ENCODE data around the gene CNTN3. TPM values are rescaled to one million over a fixed set of nuclear protein-coding genes. Genes with fewer than 3 reads are reported as not detected.

CNTN3 gene
- total RNA-seq, 5 donors from 2014 or later (not counting 1 experiment from before 2014, with no cell fraction given) = not detected

- no peak overlapping the region for H3K27ac ChIP-seq (ENCODE audit: low read length)
- ChIA-PET POLR2A (no interaction called here), CTCF (no interaction called here)
- H3K4me3 Mint-ChIP-seq = no peak overlapping the region
- H3K36me3 Mint-ChIP-seq = no peaks in the 10 kb centered on the region
- H3K4me3 ChIP-seq (ENCODE audit: control insufficient read depth in 1 of 2, extremely low read depth in 1 of 2, low read length in 1 of 2) = no peak overlapping the region
- no peaks in the 10 kb centered on the region for H3K4me1 ChIP-seq (ENCODE audit: control insufficient read depth in 1 of 2, extremely low read depth in 1 of 2, insufficient read depth in 2 of 2, low read length in 2 of 2)
- H3K9me3 Mint-ChIP-seq = peaks cover 12 to 21% (median 16%) of the 10 kb centered on the region in 3 donors
- no peaks in the 10 kb centered on the region for H3K4me1 Mint-ChIP-seq
- no peaks in the 10 kb centered on the region for H3K9me3 ChIP-seq
- no peaks in the 10 kb centered on the region for H3K27me3 Mint-ChIP-seq
- no peaks in the 10 kb centered on the region for H3K36me3 ChIP-seq (ENCODE audit: control insufficient read depth in 2 of 2, extremely low read depth in 1 of 2, insufficient read depth in 1 of 2, low read length in 1 of 2)
- no peak overlapping the region for H3K27ac Mint-ChIP-seq
- DNase-seq (no peak), ATAC-seq (replicated peaks in 1 of 4) (no peak)
- WGBS (ENCODE audit: insufficient coverage) = no CpG with 5 or more reads among the region's 1 CpG
- H3K27me3 ChIP-seq (replicated peaks in 1 of 2; ENCODE audit: control insufficient read depth in 2 of 2, extremely low read depth in 1 of 2, insufficient read depth in 2 of 2, low read length in 1 of 2) = no peaks in the 10 kb centered on the region
These were observed 31.6 kb upstream of the CNTN3 start for GRCh38 chr3:74646094-74646493.

- Histone ChIP-seq H3K36me3 (ENCODE audit: control insufficient read depth in 2 of 2, extremely low read depth in 1 of 2, insufficient read depth in 1 of 2, low read length in 1 of 2) (no peaks in the 10 kb centered on the region), H3K9me3 (no peaks in the 10 kb centered on the region), H3K4me1 (ENCODE audit: control insufficient read depth in 1 of 2, extremely low read depth in 1 of 2, insufficient read depth in 2 of 2, low read length in 2 of 2) (no peaks in the 10 kb centered on the region), H3K27me3 (replicated peaks in 1 of 2; ENCODE audit: control insufficient read depth in 2 of 2, extremely low read depth in 1 of 2, insufficient read depth in 2 of 2, low read length in 1 of 2) (no peaks in the 10 kb centered on the region), H3K27ac (ENCODE audit: low read length) (no peak overlapping the region), H3K4me3 (ENCODE audit: control insufficient read depth in 1 of 2, extremely low read depth in 1 of 2, low read length in 1 of 2) (no peak overlapping the region)
- ATAC-seq (replicated peaks in 1 of 4) (no peak), DNase-seq (no peak)
- H3K4me1 Mint-ChIP-seq = no peaks in the 10 kb centered on the region
- H3K4me3 Mint-ChIP-seq = no peak overlapping the region
- POLR2A ChIA-PET = no interaction called here
- H3K9me3 Mint-ChIP-seq = peaks cover 7 to 24% (median 16%) of the 10 kb centered on the region in 3 donors
- H3K36me3 Mint-ChIP-seq = no peaks in the 10 kb centered on the region
- CTCF ChIA-PET = no interaction called here
- H3K27me3 Mint-ChIP-seq = no peaks in the 10 kb centered on the region
- no peak overlapping the region for H3K27ac Mint-ChIP-seq
- WGBS (ENCODE audit: insufficient coverage) = 53% methylated on average over 3 of the region's 5 CpGs
These were observed 29.2 kb upstream of the CNTN3 start for GRCh38 chr3:74643636-74644035.

GRCh38 chr3:74642876-74643275 lies 28.4 kb upstream of the CNTN3 start:
- H3K9me3 ChIP-seq = no peaks in the 10 kb centered on the region
- H3K27me3 ChIP-seq (replicated peaks in 1 of 2; ENCODE audit: control insufficient read depth in 2 of 2, extremely low read depth in 1 of 2, insufficient read depth in 2 of 2, low read length in 1 of 2) = no peaks in the 10 kb centered on the region
- no peaks in the 10 kb centered on the region for H3K27me3 Mint-ChIP-seq
- POLR2A ChIA-PET = no interaction called here
- H3K36me3 ChIP-seq (ENCODE audit: control insufficient read depth in 2 of 2, extremely low read depth in 1 of 2, insufficient read depth in 1 of 2, low read length in 1 of 2) = no peaks in the 10 kb centered on the region
- CTCF ChIA-PET = no interaction called here
- H3K4me1 Mint-ChIP-seq = no peaks in the 10 kb centered on the region
- H3K4me3 ChIP-seq (ENCODE audit: control insufficient read depth in 1 of 2, extremely low read depth in 1 of 2, low read length in 1 of 2) = no peak overlapping the region
- no peak for DNase-seq
- peaks cover 7 to 16% (median 9%) of the 10 kb centered on the region in 3 donors for H3K9me3 Mint-ChIP-seq
- ATAC-seq (replicated peaks in 1 of 4) = no peak
- H3K27ac ChIP-seq (ENCODE audit: low read length) = no peak overlapping the region
- WGBS (ENCODE audit: insufficient coverage) = no CpG with 5 or more reads among the region's 1 CpG
- no peaks in the 10 kb centered on the region for H3K4me1 ChIP-seq (ENCODE audit: control insufficient read depth in 1 of 2, extremely low read depth in 1 of 2, insufficient read depth in 2 of 2, low read length in 2 of 2)
- no peaks in the 10 kb centered on the region for H3K36me3 Mint-ChIP-seq
- H3K4me3 Mint-ChIP-seq = no peak overlapping the region
- no peak overlapping the region for H3K27ac Mint-ChIP-seq

DNA sequence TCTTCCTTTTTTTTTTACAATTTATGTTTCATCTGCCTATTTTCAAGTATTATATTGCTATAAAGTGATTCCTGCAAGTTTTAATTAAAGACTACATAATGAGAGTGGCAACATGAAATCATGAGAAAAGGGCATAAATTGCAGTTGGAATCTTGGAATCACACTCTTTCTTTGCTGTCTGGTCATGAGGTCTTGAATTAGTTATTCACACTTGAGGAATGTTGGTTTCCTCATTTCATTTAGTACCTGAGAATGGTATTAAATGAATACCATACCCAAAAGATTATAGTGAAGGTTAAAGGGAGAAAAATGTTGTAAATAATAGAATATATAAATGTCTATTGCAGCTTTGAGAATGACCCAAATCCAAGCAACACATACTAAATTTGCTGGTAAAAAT lies 25.8 kb upstream of the CNTN3 start:
- Histone ChIP-seq H3K4me1 (ENCODE audit: control insufficient read depth in 1 of 2, extremely low read depth in 1 of 2, insufficient read depth in 2 of 2, low read length in 2 of 2) (no peaks in the 10 kb centered on the region), H3K9me3 (no peaks in the 10 kb centered on the region), H3K4me3 (ENCODE audit: control insufficient read depth in 1 of 2, extremely low read depth in 1 of 2, low read length in 1 of 2) (no peak overlapping the region), H3K27ac (ENCODE audit: low read length) (no peak overlapping the region), H3K27me3 (replicated peaks in 1 of 2; ENCODE audit: control insufficient read depth in 2 of 2, extremely low read depth in 1 of 2, insufficient read depth in 2 of 2, low read length in 1 of 2) (no peaks in the 10 kb centered on the region), H3K36me3 (ENCODE audit: control insufficient read depth in 2 of 2, extremely low read depth in 1 of 2, insufficient read depth in 1 of 2, low read length in 1 of 2) (no peaks in the 10 kb centered on the region)
- POLR2A ChIA-PET = no interaction called here
- H3K27ac Mint-ChIP-seq = no peak overlapping the region
- no peaks in the 10 kb centered on the region for H3K4me1 Mint-ChIP-seq
- H3K4me3 Mint-ChIP-seq = no peak overlapping the region
- CTCF ChIA-PET = no interaction called here
- no peaks in the 10 kb centered on the region for H3K36me3 Mint-ChIP-seq
- no peaks in the 10 kb centered on the region for H3K27me3 Mint-ChIP-seq
- DNase-seq (no peak), ATAC-seq (replicated peaks in 1 of 4) (no peak)
- peaks cover 7 to 20% (median 9%) of the 10 kb centered on the region in 3 donors for H3K9me3 Mint-ChIP-seq

GRCh38 chr3:74639681-74640080 lies 25.2 kb upstream of the CNTN3 start:
- H3K27ac ChIP-seq (ENCODE audit: low read length) = no peak overlapping the region
- H3K27ac Mint-ChIP-seq = no peak overlapping the region
- CTCF ChIA-PET = no interaction called here

DNA sequence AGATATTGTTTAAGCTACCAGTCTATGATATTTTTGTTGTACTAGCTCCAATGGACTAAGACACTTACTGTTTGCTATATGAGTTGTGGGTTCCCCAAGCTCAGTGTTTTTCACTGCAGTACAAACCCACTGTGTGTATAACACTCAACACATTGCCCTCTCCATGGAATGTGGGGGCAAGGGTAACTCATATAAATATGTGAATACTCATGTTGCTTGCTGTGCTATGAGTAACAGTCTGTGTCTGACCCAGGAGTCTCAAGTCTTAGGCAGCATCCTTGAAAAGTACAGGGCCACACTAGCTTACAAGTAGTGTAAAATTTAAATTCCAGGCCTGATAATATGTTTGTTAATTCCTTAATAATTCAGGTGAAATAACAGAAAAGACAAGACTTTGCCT lies 22.5 kb upstream of the CNTN3 start:
- H3K27ac ChIP-seq (ENCODE audit: low read length) = no peak overlapping the region
- DNase-seq (no peak), ATAC-seq (replicated peaks in 1 of 4) (no peak)
- peaks cover 5 to 10% (median 8%) of the 10 kb centered on the region in 3 donors for H3K9me3 Mint-ChIP-seq
- CTCF ChIA-PET = no interaction called here
- no peaks in the 10 kb centered on the region for H3K27me3 Mint-ChIP-seq
- H3K36me3 ChIP-seq (ENCODE audit: control insufficient read depth in 2 of 2, extremely low read depth in 1 of 2, insufficient read depth in 1 of 2, low read length in 1 of 2) = no peaks in the 10 kb centered on the region
- no peak overlapping the region for H3K4me3 ChIP-seq (ENCODE audit: control insufficient read depth in 1 of 2, extremely low read depth in 1 of 2, low read length in 1 of 2)
- no peak overlapping the region for H3K4me3 Mint-ChIP-seq
- no peaks in the 10 kb centered on the region for H3K9me3 ChIP-seq
- no peak overlapping the region for H3K27ac Mint-ChIP-seq
- H3K4me1 Mint-ChIP-seq = no peaks in the 10 kb centered on the region
- H3K27me3 ChIP-seq (replicated peaks in 1 of 2; ENCODE audit: control insufficient read depth in 2 of 2, extremely low read depth in 1 of 2, insufficient read depth in 2 of 2, low read length in 1 of 2) = no peaks in the 10 kb centered on the region
- POLR2A ChIA-PET = no interaction called here
- no peaks in the 10 kb centered on the region for H3K4me1 ChIP-seq (ENCODE audit: control insufficient read depth in 1 of 2, extremely low read depth in 1 of 2, insufficient read depth in 2 of 2, low read length in 2 of 2)
- no peaks in the 10 kb centered on the region for H3K36me3 Mint-ChIP-seq

More at GRCh38 chr3:74639681-74640080, 25.2 kb upstream of the CNTN3 start:
- Histone ChIP-seq H3K4me1 (ENCODE audit: control insufficient read depth in 1 of 2, extremely low read depth in 1 of 2, insufficient read depth in 2 of 2, low read length in 2 of 2) (no peaks in the 10 kb centered on the region), H3K27me3 (replicated peaks in 1 of 2; ENCODE audit: control insufficient read depth in 2 of 2, extremely low read depth in 1 of 2, insufficient read depth in 2 of 2, low read length in 1 of 2) (no peaks in the 10 kb centered on the region), H3K4me3 (ENCODE audit: control insufficient read depth in 1 of 2, extremely low read depth in 1 of 2, low read length in 1 of 2) (no peak overlapping the region), H3K9me3 (no peaks in the 10 kb centered on the region), H3K36me3 (ENCODE audit: control insufficient read depth in 2 of 2, extremely low read depth in 1 of 2, insufficient read depth in 1 of 2, low read length in 1 of 2) (no peaks in the 10 kb centered on the region)
- H3K36me3 Mint-ChIP-seq = no peaks in the 10 kb centered on the region
- no peaks in the 10 kb centered on the region for H3K27me3 Mint-ChIP-seq
- H3K9me3 Mint-ChIP-seq = peaks cover 7 to 20% (median 9%) of the 10 kb centered on the region in 3 donors
- POLR2A ChIA-PET = no interaction called here
- no CpG with 5 or more reads among the region's 3 CpGs for WGBS (ENCODE audit: insufficient coverage)
- no peak overlapping the region for H3K4me3 Mint-ChIP-seq
- no peaks in the 10 kb centered on the region for H3K4me1 Mint-ChIP-seq
- ATAC-seq (replicated peaks in 1 of 4) (no peak), DNase-seq (no peak)

- peaks cover 10 to 11% (median 10%) of the 10 kb centered on the region in 3 donors for H3K9me3 Mint-ChIP-seq
- Histone ChIP-seq H3K9me3 (no peaks in the 10 kb centered on the region), H3K27me3 (replicated peaks in 1 of 2; ENCODE audit: control insufficient read depth in 2 of 2, extremely low read depth in 1 of 2, insufficient read depth in 2 of 2, low read length in 1 of 2) (no peaks in the 10 kb centered on the region), H3K27ac (ENCODE audit: low read length) (no peak overlapping the region), H3K36me3 (ENCODE audit: control insufficient read depth in 2 of 2, extremely low read depth in 1 of 2, insufficient read depth in 1 of 2, low read length in 1 of 2) (no peaks in the 10 kb centered on the region), H3K4me3 (ENCODE audit: control insufficient read depth in 1 of 2, extremely low read depth in 1 of 2, low read length in 1 of 2) (no peak overlapping the region), H3K4me1 (ENCODE audit: control insufficient read depth in 1 of 2, extremely low read depth in 1 of 2, insufficient read depth in 2 of 2, low read length in 2 of 2) (no peaks in the 10 kb centered on the region)
- no peaks in the 10 kb centered on the region for H3K4me1 Mint-ChIP-seq
- H3K27me3 Mint-ChIP-seq = no peaks in the 10 kb centered on the region
- POLR2A ChIA-PET = no interaction called here
- no peak overlapping the region for H3K4me3 Mint-ChIP-seq
- ATAC-seq (replicated peaks in 1 of 4) (no peak), DNase-seq (no peak)
- H3K27ac Mint-ChIP-seq = no peak overlapping the region
- no CpG with 5 or more reads among the region's 1 CpG for WGBS (ENCODE audit: insufficient coverage)
- CTCF ChIA-PET = no interaction called here
- no peaks in the 10 kb centered on the region for H3K36me3 Mint-ChIP-seq
These were observed 18.6 kb upstream of the CNTN3 start for GRCh38 chr3:74633021-74633420.
